ENCODE data around the gene SAPCD2.
A peak's percentile ranks its signal among the peaks of the same experiment; 100 is the strongest.

Gene SAPCD2

GRCh38 chr9:137039611-137040366, 30.6 kb downstream of the SAPCD2 start:
- POLR2A ChIA-PET: interaction anchor here (0.5 kb wide), 1 partner anchor 422 kb away, joined by 3 read pairs; no protein-coding TSS in a partner anchor

DNA sequence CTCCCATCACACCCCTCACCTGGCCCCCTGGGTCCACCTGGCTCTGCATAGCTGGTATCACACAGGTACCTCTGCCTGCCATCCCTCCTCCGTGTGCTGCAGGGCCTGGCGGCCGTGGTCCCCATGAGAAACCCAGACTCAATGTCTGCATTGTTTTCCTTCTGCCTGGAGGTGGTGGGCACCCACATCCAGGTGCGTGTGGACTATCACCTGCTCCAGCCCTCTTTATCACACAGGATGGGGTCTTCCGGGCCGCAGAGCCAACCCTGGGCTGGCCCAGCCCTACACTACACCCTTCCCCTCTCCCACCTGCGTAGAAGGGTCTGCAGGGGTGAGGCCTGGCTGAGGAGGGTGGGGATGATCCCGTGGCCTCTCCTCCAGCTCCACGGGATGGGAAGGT, 31.4 kb downstream of the SAPCD2 start:
- H3K4me1 ChIP-seq (ENCODE audit: control extremely low read depth in 1 of 4, control insufficient read depth in 4 of 4, insufficient read depth in 4 of 4, low read length in 3 of 4): peaks cover 0 to 44% (median 40%) of the 10 kb centered on the region in 4 experiments
- ChIA-PET CTCF (interaction anchor here (1.0 to 8.5 kb wide), 7 partner anchors 14 to 91 kb away, joined by 3 to 109 read pairs (median 4); partner anchors contain the start of genes ABCA2, CLIC3 and SAPCD2), POLR2A (interaction anchor here (0.5 kb wide), 1 partner anchor 423 kb away, joined by 3 read pairs; no protein-coding TSS in a partner anchor)
- peaks cover 0 to 51% (median 30%) of the 10 kb centered on the region in 4 experiments for H3K36me3 ChIP-seq (ENCODE audit: control insufficient read depth in 4 of 4, insufficient read depth in 4 of 4, low read length in 3 of 4)
- WGBS (ENCODE audit: insufficient coverage): 98% methylated on average over 6 of the region's 9 CpGs
- H3K27me3 ChIP-seq (replicated peaks in 2 of 5; ENCODE audit: control insufficient read depth in 4 of 5, insufficient read depth in 5 of 5, low read length in 4 of 5): no peaks in the 10 kb centered on the region
- DNase-seq: no peak
- no peaks in the 10 kb centered on the region for H3K9me3 ChIP-seq (ENCODE audit: control extremely low read depth in 1 of 5, control insufficient read depth in 4 of 5, insufficient read depth in 2 of 5, low read depth in 1 of 5, low read length in 4 of 5)
- H3K27ac ChIP-seq (ENCODE audit: insufficient read depth in 1 of 2, low read depth in 1 of 2, low read length in 2 of 2, poor library complexity in 1 of 2, severe bottlenecking in 2 of 2): no peak overlapping the region
- no peak overlapping the region for H3K4me3 ChIP-seq (ENCODE audit: control insufficient read depth in 1 of 7, extremely low read depth in 1 of 7, insufficient read depth in 4 of 7, low read depth in 2 of 7, low read length in 6 of 7)

More at GRCh38 chr9:137039611-137040366, 30.6 kb downstream of the SAPCD2 start:
- Histone ChIP-seq H3K4me1 (ENCODE audit: control extremely low read depth in 1 of 4, control insufficient read depth in 4 of 4, insufficient read depth in 4 of 4, low read length in 3 of 4) (peaks cover 0 to 46% (median 42%) of the 10 kb centered on the region in 4 experiments), H3K27me3 (replicated peaks in 2 of 5; ENCODE audit: control insufficient read depth in 4 of 5, insufficient read depth in 5 of 5, low read length in 4 of 5) (no peaks in the 10 kb centered on the region), H3K36me3 (ENCODE audit: control insufficient read depth in 4 of 4, insufficient read depth in 4 of 4, low read length in 3 of 4) (peaks cover 0 to 51% (median 30%) of the 10 kb centered on the region in 4 experiments), H3K4me3 (ENCODE audit: control insufficient read depth in 1 of 7, extremely low read depth in 1 of 7, insufficient read depth in 4 of 7, low read depth in 2 of 7, low read length in 6 of 7) (no peak overlapping the region), H3K27ac (ENCODE audit: insufficient read depth in 1 of 2, low read depth in 1 of 2, low read length in 2 of 2, poor library complexity in 1 of 2, severe bottlenecking in 2 of 2) (no peak overlapping the region), H3K9me3 (ENCODE audit: control extremely low read depth in 1 of 5, control insufficient read depth in 4 of 5, insufficient read depth in 2 of 5, low read depth in 1 of 5, low read length in 4 of 5) (no peaks in the 10 kb centered on the region)
- 92% methylated on average over 19 of the region's 32 CpGs for WGBS (ENCODE audit: insufficient coverage)
- DNase-seq: no peak
- CTCF ChIA-PET: interaction anchor here (1.0 to 8.5 kb wide), 6 partner anchors 15 to 92 kb away, joined by 3 to 109 read pairs (median 5); partner anchors contain the start of genes ABCA2, CLIC3 and SAPCD2

DNA sequence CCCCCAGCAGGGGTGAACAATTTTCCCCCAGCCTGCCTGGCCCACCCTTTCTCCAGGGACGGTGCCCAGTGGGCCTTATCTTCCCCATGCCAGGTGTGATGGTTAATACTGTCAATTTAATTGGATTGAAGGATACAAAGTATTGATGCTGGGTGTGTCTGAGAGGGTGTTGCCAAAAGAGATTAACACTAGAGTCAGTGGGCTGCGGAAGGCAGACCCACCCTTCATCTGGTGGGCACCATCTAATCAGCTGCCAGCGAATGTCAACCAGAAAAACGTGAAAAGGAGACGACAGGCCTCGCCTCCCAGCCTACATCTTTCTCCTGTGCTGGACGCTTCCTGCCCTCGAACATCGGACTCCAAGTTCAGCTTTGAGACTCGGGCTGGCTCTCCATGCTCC, 32.9 kb downstream of the SAPCD2 start:
- Histone ChIP-seq H3K27me3 (replicated peaks in 2 of 5; ENCODE audit: control insufficient read depth in 4 of 5, insufficient read depth in 5 of 5, low read length in 4 of 5) (no peaks in the 10 kb centered on the region), H3K27ac (ENCODE audit: insufficient read depth in 1 of 2, low read depth in 1 of 2, low read length in 2 of 2, poor library complexity in 1 of 2, severe bottlenecking in 2 of 2) (no peak overlapping the region), H3K4me1 (ENCODE audit: control extremely low read depth in 1 of 4, control insufficient read depth in 4 of 4, insufficient read depth in 4 of 4, low read length in 3 of 4) (peaks cover 0 to 45% (median 42%) of the 10 kb centered on the region in 4 experiments), H3K36me3 (ENCODE audit: control insufficient read depth in 4 of 4, insufficient read depth in 4 of 4, low read length in 3 of 4) (peaks cover 0 to 49% (median 30%) of the 10 kb centered on the region in 4 experiments), H3K4me3 (ENCODE audit: control insufficient read depth in 1 of 7, extremely low read depth in 1 of 7, insufficient read depth in 4 of 7, low read depth in 2 of 7, low read length in 6 of 7) (no peak overlapping the region), H3K9me3 (ENCODE audit: control extremely low read depth in 1 of 5, control insufficient read depth in 4 of 5, insufficient read depth in 2 of 5, low read depth in 1 of 5, low read length in 4 of 5) (no peaks in the 10 kb centered on the region)
- WGBS (ENCODE audit: insufficient coverage): 98% methylated on average over 8 of the region's 10 CpGs
- CTCF ChIA-PET: interaction anchor here (1.0 to 8.5 kb wide), 6 partner anchors 9 to 91 kb away, joined by 3 to 109 read pairs (median 16); partner anchors contain the start of genes ABCA2, C8G, FBXW5 and NPDC1
- POLR2A ChIA-PET: interaction anchor here (0.6 kb wide), 1 partner anchor 435 kb away, joined by 5 read pairs; no protein-coding TSS in a partner anchor
- DNase-seq: no peak

GRCh38 chr9:137037035-137037434, 33.3 kb downstream of the SAPCD2 start:
- Histone ChIP-seq H3K27ac (ENCODE audit: insufficient read depth in 1 of 2, low read depth in 1 of 2, low read length in 2 of 2, poor library complexity in 1 of 2, severe bottlenecking in 2 of 2) (no peak overlapping the region), H3K4me1 (ENCODE audit: control extremely low read depth in 1 of 4, control insufficient read depth in 4 of 4, insufficient read depth in 4 of 4, low read length in 3 of 4) (peaks cover 0 to 49% (median 46%) of the 10 kb centered on the region in 4 experiments), H3K4me3 (ENCODE audit: control insufficient read depth in 1 of 7, extremely low read depth in 1 of 7, insufficient read depth in 4 of 7, low read depth in 2 of 7, low read length in 6 of 7) (no peak overlapping the region), H3K27me3 (replicated peaks in 2 of 5; ENCODE audit: control insufficient read depth in 4 of 5, insufficient read depth in 5 of 5, low read length in 4 of 5) (no peaks in the 10 kb centered on the region), H3K36me3 (ENCODE audit: control insufficient read depth in 4 of 4, insufficient read depth in 4 of 4, low read length in 3 of 4) (peaks cover 0 to 49% (median 30%) of the 10 kb centered on the region in 4 experiments), H3K9me3 (ENCODE audit: control extremely low read depth in 1 of 5, control insufficient read depth in 4 of 5, insufficient read depth in 2 of 5, low read depth in 1 of 5, low read length in 4 of 5) (no peaks in the 10 kb centered on the region)
- 92% methylated on average over 11 of the region's 13 CpGs for WGBS (ENCODE audit: insufficient coverage)
- no peak for DNase-seq
- ChIA-PET CTCF (interaction anchor here (0.9 to 8.5 kb wide), 6 partner anchors 10 to 244 kb away, joined by 3 to 109 read pairs (median 17); partner anchors contain the start of genes ABCA2, C8G, FBXW5 and NPDC1), POLR2A (no interaction called here)

GRCh38 chr9:137035937-137036336, 34.4 kb downstream of the SAPCD2 start:
- Histone ChIP-seq H3K27me3 (replicated peaks in 2 of 5; ENCODE audit: control insufficient read depth in 4 of 5, insufficient read depth in 5 of 5, low read length in 4 of 5) (no peaks in the 10 kb centered on the region), H3K4me1 (ENCODE audit: control extremely low read depth in 1 of 4, control insufficient read depth in 4 of 4, insufficient read depth in 4 of 4, low read length in 3 of 4) (peaks cover 0 to 49% (median 48%) of the 10 kb centered on the region in 4 experiments), H3K27ac (ENCODE audit: insufficient read depth in 1 of 2, low read depth in 1 of 2, low read length in 2 of 2, poor library complexity in 1 of 2, severe bottlenecking in 2 of 2) (no peak overlapping the region), H3K9me3 (ENCODE audit: control extremely low read depth in 1 of 5, control insufficient read depth in 4 of 5, insufficient read depth in 2 of 5, low read depth in 1 of 5, low read length in 4 of 5) (no peaks in the 10 kb centered on the region), H3K4me3 (ENCODE audit: control insufficient read depth in 1 of 7, extremely low read depth in 1 of 7, insufficient read depth in 4 of 7, low read depth in 2 of 7, low read length in 6 of 7) (no peak overlapping the region), H3K36me3 (ENCODE audit: control insufficient read depth in 4 of 4, insufficient read depth in 4 of 4, low read length in 3 of 4) (peaks cover 0 to 38% (median 26%) of the 10 kb centered on the region in 4 experiments)
- ChIA-PET CTCF (interaction anchor here (0.7 to 8.5 kb wide), 28 partner anchors 8 to 243 kb away, joined by 3 to 109 read pairs (median 5); partner anchors contain the start of genes ABCA2, C8G, CLIC3 and FBXW5), POLR2A (interaction anchor here (0.8 kb wide), 1 partner anchor 93 kb away, joined by 4 read pairs; no protein-coding TSS in a partner anchor)
- DNase-seq: no peak
- 98% methylated on average over 7 of the region's 8 CpGs for WGBS (ENCODE audit: insufficient coverage)

DNA sequence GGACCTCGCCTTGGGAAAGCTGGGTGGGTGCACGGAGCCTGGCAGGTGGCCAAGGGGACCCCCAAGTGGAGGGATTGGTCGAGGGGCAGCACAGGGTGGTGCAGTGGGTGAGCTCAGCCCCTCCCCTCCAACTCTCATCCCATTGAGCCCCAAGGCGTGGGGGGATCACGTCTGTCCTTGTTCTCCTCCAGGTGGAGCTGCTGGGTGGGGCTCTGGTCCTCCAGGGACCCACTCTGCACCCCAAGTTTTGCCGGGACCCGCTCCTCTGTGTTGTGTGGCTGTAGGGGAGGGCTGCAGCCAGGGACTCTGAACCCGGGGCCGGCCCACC, 34.9 kb downstream of the SAPCD2 start:
- no peaks in the 10 kb centered on the region for H3K9me3 ChIP-seq (ENCODE audit: control extremely low read depth in 1 of 5, control insufficient read depth in 4 of 5, insufficient read depth in 2 of 5, low read depth in 1 of 5, low read length in 4 of 5)
- H3K27me3 ChIP-seq (replicated peaks in 2 of 5; ENCODE audit: control insufficient read depth in 4 of 5, insufficient read depth in 5 of 5, low read length in 4 of 5): no peaks in the 10 kb centered on the region
- H3K4me3 ChIP-seq (ENCODE audit: control insufficient read depth in 1 of 7, extremely low read depth in 1 of 7, insufficient read depth in 4 of 7, low read depth in 2 of 7, low read length in 6 of 7): peak overlapping the region in 4 of 7 experiments; percentile 30 to 59 (median 51)
- no peak overlapping the region for H3K27ac ChIP-seq (ENCODE audit: insufficient read depth in 1 of 2, low read depth in 1 of 2, low read length in 2 of 2, poor library complexity in 1 of 2, severe bottlenecking in 2 of 2)
- peaks cover 0 to 33% (median 22%) of the 10 kb centered on the region in 4 experiments for H3K36me3 ChIP-seq (ENCODE audit: control insufficient read depth in 4 of 4, insufficient read depth in 4 of 4, low read length in 3 of 4)
- POLR2A ChIA-PET: interaction anchor here (0.7 to 1.5 kb wide), 3 partner anchors 11 to 92 kb away, joined by 3 to 4 read pairs (median 4); partner anchors contain the start of gene NPDC1
- 49% methylated on average over 5 of the region's 9 CpGs for WGBS (ENCODE audit: insufficient coverage)
- DNase-seq: no peak
- peaks cover 0 to 53% (median 52%) of the 10 kb centered on the region in 4 experiments for H3K4me1 ChIP-seq (ENCODE audit: control extremely low read depth in 1 of 4, control insufficient read depth in 4 of 4, insufficient read depth in 4 of 4, low read length in 3 of 4)
- CTCF ChIA-PET: interaction anchor here (0.6 to 8.5 kb wide), 36 partner anchors 9 to 248 kb away, joined by 3 to 109 read pairs (median 4); partner anchors contain the start of genes ABCA2, C8G, CLIC3 and FBXW5
